GM18867 (cell line): Measurements from ENCODE around the gene LRRC25.
"Not testable (repeated sequence)": the region's sequence is repeated elsewhere in the genome, so short reads cannot be mapped to it uniquely, and the experiment has no call there.

ENCODE experiments used
- ATAC-seq: cut with Tn5 transposase; IDR thresholded peaks from one replicate; pipeline ENCODE4 v1.9.1; 2021; ENCODE audit warnings: mild to moderate bottlenecking, moderate library complexity; ENCODE audit not compliant: unreplicated experiment

The LRRC25 gene

GRCh38 chr19:18405754-18406153 is 8.3 kb upstream of the LRRC25 start:
- ATAC-seq: not testable (repeated sequence)

GRCh38 chr19:18402455-18403248 is 5.2 kb upstream of the LRRC25 start:
- not testable (repeated sequence) for ATAC-seq

- ATAC-seq: no peak
Observed at GRCh38 chr19:18401580-18402112, 4.2 kb upstream of the LRRC25 start.

- ATAC-seq: no peak
Observed at GRCh38 chr19:18399008-18399407, 1.6 kb upstream of the LRRC25 start.

- ATAC-seq: no peak
Observed at GRCh38 chr19:18396471-18397241, 766 bp downstream of the LRRC25 start.

- no peak for ATAC-seq
Observed at GRCh38 chr19:18393836-18394235, 3.6 kb downstream of the LRRC25 start.

GRCh38 chr19:18392926-18393325 is 4.5 kb downstream of the LRRC25 start:
- ATAC-seq: no peak

GRCh38 chr19:18392417-18392816 is 5.0 kb downstream of the LRRC25 start:
- no peak for ATAC-seq

GRCh38 chr19:18391509-18392075 is 5.8 kb downstream of the LRRC25 start:
- no peak for ATAC-seq

- ATAC-seq: no peak
Observed at GRCh38 chr19:18390065-18390907, 7.1 kb downstream of the LRRC25 start.

- no peak for ATAC-seq
Observed at GRCh38 chr19:18389726-18390064, 7.7 kb downstream of the LRRC25 start.

GRCh38 chr19:18388960-18389725 is 8.3 kb downstream of the LRRC25 start:
- ATAC-seq: no peak

GRCh38 chr19:18388100-18388959 is 9.1 kb downstream of the LRRC25 start:
- peak; percentile 61 for ATAC-seq

GRCh38 chr19:18386543-18387271 is 10.7 kb downstream of the LRRC25 start:
- no peak for ATAC-seq

- no peak for ATAC-seq
Observed at GRCh38 chr19:18385675-18386542, 11.5 kb downstream of the LRRC25 start, which contains the start of gene GDF15. Gene GDF15, plus strand, starts transcription at chr19:18386158. Its CDS starts 32 bp downstream, at chr19:18386190.

- ATAC-seq: no peak
Observed at GRCh38 chr19:18385359-18385674, 12.1 kb downstream of the LRRC25 start.

- ATAC-seq: no peak
Observed at GRCh38 chr19:18384775-18385174, 12.6 kb downstream of the LRRC25 start.
